Measurements from ENCODE around the gene ZNF692. TPM values are rescaled to one million over a fixed set of nuclear protein-coding genes. Genes with fewer than 3 reads are reported as not detected.
A peak's percentile ranks its signal among the peaks of the same experiment; 100 is the strongest.

ZNF692 gene
- polyA plus RNA-seq, 1 donor (not counting 4 experiments of a cell fraction or from before 2014, with no cell fraction given): 27.0 TPM

DNA sequence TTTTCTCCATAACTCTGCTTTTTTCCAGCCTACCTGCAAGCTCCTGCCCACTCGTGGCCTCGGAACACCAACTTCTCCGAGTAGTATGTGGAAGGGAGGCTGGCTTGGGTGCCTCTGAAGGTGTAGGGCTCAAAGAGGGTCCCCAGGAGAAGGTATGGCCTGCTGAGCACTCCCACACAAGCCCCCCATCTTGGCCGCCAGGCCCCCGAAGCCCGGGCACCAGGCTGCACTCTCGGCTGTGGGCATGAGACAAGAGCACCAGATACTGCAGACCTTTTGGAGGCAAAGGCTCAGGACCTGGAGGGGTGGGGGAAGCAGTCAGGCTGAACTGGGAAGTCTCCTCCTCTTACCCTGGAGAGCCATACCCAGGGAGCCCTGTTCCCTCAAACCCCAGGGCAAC, 1.7 kb downstream of the ZNF692 start:
- Histone ChIP-seq H3K9me1 (ENCODE audit: control insufficient read depth, extremely low read depth, insufficient read depth, low read length) (no peaks in the 10 kb centered on the region), H4K20me1 (ENCODE audit: control insufficient read depth, extremely low read depth, insufficient read depth, low read length) (no peaks in the 10 kb centered on the region), H3K9me3 (ENCODE audit: control insufficient read depth, low read depth, low read length) (no peaks in the 10 kb centered on the region), H3K27me3 (ENCODE audit: control insufficient read depth, extremely low read depth, insufficient read depth, low read length) (no peaks in the 10 kb centered on the region), H3K4me2 (ENCODE audit: control insufficient read depth, extremely low read depth, insufficient read depth, low read depth, low read length) (peak overlapping the region; percentile 95), H3K4me1 (ENCODE audit: control insufficient read depth, extremely low read depth, insufficient read depth, low read length) (peaks cover 25% of the 10 kb centered on the region), H2AFZ (ENCODE audit: control insufficient read depth, low read length) (no peak overlapping the region), H3K79me2 (ENCODE audit: control insufficient read depth, insufficient read depth, low read length) (peaks cover 23% of the 10 kb centered on the region), H3K27ac (ENCODE audit: control insufficient read depth, insufficient read depth, low read length) (peak overlapping the region; percentile 86), H3K36me3 (ENCODE audit: control insufficient read depth in 2 of 2, extremely low read depth in 1 of 2, insufficient read depth in 2 of 2, low read length in 2 of 2) (peaks cover 30 to 38% of the 10 kb centered on the region in 2 experiments), H3K9ac (ENCODE audit: control insufficient read depth, extremely low read depth, insufficient read depth, low read length) (peak overlapping the region; percentile 85), H3K4me3 (ENCODE audit: control insufficient read depth in 2 of 3, extremely low read depth in 1 of 3, insufficient read depth in 2 of 3, low read depth in 1 of 3, low read length in 3 of 3) (peak overlapping the region; percentile 63 to 81 (median 76))
- dilution Hi-C loops (cut with MboI; ENCODE audit: extremely low pct_ligation_motif_present, low sequenced_read_pairs): no loop called here
- TF ChIP-seq, protein P1, sequence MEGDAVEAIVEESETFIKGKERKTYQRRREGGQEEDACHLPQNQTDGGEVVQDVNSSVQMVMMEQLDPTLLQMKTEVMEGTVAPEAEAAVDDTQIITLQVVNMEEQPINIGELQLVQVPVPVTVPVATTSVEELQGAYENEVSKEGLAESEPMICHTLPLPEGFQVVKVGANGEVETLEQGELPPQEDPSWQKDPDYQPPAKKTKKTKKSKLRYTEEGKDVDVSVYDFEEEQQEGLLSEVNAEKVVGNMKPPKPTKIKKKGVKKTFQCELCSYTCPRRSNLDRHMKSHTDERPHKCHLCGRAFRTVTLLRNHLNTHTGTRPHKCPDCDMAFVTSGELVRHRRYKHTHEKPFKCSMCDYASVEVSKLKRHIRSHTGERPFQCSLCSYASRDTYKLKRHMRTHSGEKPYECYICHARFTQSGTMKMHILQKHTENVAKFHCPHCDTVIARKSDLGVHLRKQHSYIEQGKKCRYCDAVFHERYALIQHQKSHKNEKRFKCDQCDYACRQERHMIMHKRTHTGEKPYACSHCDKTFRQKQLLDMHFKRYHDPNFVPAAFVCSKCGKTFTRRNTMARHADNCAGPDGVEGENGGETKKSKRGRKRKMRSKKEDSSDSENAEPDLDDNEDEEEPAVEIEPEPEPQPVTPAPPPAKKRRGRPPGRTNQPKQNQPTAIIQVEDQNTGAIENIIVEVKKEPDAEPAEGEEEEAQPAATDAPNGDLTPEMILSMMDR (optimal IDR thresholded peaks at IDR 0.05 in 1 of 3, IDR thresholded peaks at IDR 0.05 in 1 of 3, conservative IDR thresholded peaks at IDR 0.05 in 1 of 3; ENCODE audit: extremely low read depth in 1 of 3, insufficient read depth in 2 of 3, low read length in 3 of 3): no peak
- FAIRE-seq: no peak
- DNase-seq (ENCODE audit: low read depth, low spot score): no peak

- no peaks in the 10 kb centered on the region for H4K20me1 ChIP-seq (ENCODE audit: control insufficient read depth, extremely low read depth, insufficient read depth, low read length)
- dilution Hi-C loops (cut with MboI; ENCODE audit: extremely low pct_ligation_motif_present, low sequenced_read_pairs): no loop called here
- no peaks in the 10 kb centered on the region for H3K9me3 ChIP-seq (ENCODE audit: control insufficient read depth, low read depth, low read length)
- no peak overlapping the region for H3K27ac ChIP-seq (ENCODE audit: control insufficient read depth, insufficient read depth, low read length)
- H2AFZ ChIP-seq (ENCODE audit: control insufficient read depth, low read length): no peak overlapping the region
- FAIRE-seq: no peak
- no peaks in the 10 kb centered on the region for H3K9me1 ChIP-seq (ENCODE audit: control insufficient read depth, extremely low read depth, insufficient read depth, low read length)
- no peak overlapping the region for H3K4me2 ChIP-seq (ENCODE audit: control insufficient read depth, extremely low read depth, insufficient read depth, low read depth, low read length)
- no peak overlapping the region for H3K9ac ChIP-seq (ENCODE audit: control insufficient read depth, extremely low read depth, insufficient read depth, low read length)
- no peaks in the 10 kb centered on the region for H3K27me3 ChIP-seq (ENCODE audit: control insufficient read depth, extremely low read depth, insufficient read depth, low read length)
- TF ChIP-seq, protein P1 (optimal IDR thresholded peaks at IDR 0.05 in 1 of 3, IDR thresholded peaks at IDR 0.05 in 1 of 3, conservative IDR thresholded peaks at IDR 0.05 in 1 of 3; ENCODE audit: extremely low read depth in 1 of 3, insufficient read depth in 2 of 3, low read length in 3 of 3): no peak
- TF ChIP-seq EZH2 (IDR thresholded peaks at IDR 0.05; ENCODE audit: low read length): no peak
- peaks cover 25% of the 10 kb centered on the region for H3K4me1 ChIP-seq (ENCODE audit: control insufficient read depth, extremely low read depth, insufficient read depth, low read length)
- no peak for DNase-seq (ENCODE audit: low read depth, low spot score)
- peaks cover 34 to 38% of the 10 kb centered on the region in 2 experiments for H3K36me3 ChIP-seq (ENCODE audit: control insufficient read depth in 2 of 2, extremely low read depth in 1 of 2, insufficient read depth in 2 of 2, low read length in 2 of 2)
- no peak overlapping the region for H3K4me3 ChIP-seq (ENCODE audit: control insufficient read depth in 2 of 3, extremely low read depth in 1 of 3, insufficient read depth in 2 of 3, low read depth in 1 of 3, low read length in 3 of 3)
- H3K79me2 ChIP-seq (ENCODE audit: control insufficient read depth, insufficient read depth, low read length): peaks cover 23% of the 10 kb centered on the region
These were observed 2.7 kb downstream of the ZNF692 start for GRCh38 chr1:248856176-248856575.

All from keratinocyte (primary cell).